NCI-H526 (cell line): ENCODE data around the gene GAPDHS.

ENCODE experiments used
- DNase-seq, 2 experiments: peaks; one replicate each; lab custom pipeline; 2025; lab: John Stamatoyannopoulos, UW

Gene GAPDHS

DNA sequence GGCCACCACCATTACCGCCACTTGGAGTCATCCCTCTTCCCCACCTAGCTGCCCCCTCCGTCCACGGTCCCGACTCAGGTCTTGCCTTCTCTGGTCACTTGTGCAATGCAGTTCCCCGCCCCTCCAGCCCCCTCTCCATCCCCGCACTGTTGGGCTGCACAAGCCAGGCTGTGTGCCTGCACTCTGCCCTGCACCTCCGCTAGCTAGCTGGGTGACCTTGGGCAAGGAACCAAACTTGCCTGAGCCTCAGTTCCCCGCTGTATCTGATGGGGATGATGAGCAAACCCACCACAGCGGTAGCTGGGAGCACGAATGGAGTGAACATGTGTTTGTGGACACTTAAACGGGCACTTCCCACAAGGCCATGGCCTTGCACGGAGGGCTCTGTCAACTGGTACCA lies 6.6 kb downstream of the GAPDHS start:
- DNase-seq, result no peak

DNA sequence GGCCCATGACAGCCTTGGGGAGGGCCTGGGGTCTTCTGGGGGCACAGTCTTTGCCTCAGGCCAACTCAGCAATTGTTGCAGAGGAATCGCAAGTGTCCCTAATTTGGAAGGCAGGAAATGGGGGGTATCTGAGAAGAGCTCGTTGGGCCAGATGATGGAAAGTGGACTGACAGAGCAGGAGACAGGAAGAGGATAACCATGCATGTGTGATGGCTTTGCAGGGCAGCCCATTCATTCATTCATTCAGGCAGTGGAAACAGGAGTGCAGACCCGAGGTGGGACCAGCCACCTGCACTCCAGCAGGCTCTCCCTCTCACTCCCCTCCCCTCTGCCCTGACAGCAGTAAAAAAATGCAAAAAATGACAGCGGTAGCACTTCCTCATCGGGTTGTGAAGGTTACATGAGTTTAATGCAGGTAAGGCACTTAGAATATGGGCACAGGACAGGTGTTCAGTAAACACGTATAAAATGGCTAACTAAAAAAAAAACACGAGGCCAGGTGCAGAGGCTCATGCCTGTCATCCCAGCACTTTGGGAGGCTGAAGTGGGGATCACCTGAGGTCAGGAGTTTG lies 7.2 kb downstream of the GAPDHS start:
- DNase-seq, result no peak

DNA sequence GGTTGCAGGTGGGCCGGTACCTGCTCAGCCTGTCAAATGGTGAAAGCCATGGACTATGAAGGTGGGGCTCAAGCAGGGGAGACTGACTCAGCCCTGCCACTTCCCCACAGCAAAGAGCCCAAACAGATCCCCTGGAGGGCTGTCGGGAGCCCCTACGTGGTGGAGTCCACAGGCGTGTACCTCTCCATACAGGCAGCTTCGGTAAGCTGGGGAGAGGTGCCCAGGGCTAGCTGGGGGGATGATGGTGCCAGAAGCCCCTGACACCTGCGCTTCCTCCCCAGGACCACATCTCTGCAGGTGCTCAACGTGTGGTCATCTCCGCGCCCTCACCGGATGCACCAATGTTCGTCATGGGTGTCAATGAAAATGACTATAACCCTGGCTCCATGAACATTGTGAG lies 9.0 kb downstream of the GAPDHS start:
- no peak for DNase-seq

DNA sequence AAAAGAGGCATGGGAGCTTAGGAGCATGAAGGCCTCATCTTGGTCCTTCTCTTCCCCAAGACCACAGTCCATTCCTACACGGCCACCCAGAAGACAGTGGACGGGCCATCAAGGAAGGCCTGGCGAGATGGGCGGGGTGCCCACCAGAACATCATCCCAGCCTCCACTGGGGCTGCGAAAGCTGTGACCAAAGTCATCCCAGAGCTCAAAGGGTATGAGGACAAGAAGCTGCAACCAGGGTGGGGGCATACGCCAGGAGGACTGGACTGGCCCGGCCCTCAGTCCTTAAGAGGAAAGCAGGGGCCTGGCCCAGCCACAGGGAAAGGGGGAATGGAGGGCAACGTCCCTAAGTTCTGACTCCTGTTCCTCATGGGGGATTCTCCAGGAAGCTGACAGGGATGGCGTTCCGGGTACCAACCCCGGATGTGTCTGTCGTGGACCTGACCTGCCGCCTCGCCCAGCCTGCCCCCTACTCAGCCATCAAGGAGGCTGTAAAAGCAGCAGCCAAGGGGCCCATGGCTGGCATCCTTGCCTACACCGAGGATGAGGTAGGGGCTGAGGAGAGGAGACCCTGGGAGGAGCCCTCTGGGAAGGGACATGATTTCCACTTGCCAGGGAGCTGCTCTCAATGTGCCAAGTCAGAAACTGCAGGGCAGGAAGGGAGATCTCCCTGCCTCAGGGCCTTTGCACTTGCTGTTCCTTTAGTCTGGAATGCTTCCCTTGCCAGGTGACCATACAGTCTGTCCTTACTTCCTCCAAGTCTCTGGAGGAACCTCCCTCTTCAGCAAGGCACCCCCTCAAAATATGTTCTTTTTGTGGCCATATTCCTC lies 10.2 kb downstream of the GAPDHS start:
- no peak for DNase-seq

DNA sequence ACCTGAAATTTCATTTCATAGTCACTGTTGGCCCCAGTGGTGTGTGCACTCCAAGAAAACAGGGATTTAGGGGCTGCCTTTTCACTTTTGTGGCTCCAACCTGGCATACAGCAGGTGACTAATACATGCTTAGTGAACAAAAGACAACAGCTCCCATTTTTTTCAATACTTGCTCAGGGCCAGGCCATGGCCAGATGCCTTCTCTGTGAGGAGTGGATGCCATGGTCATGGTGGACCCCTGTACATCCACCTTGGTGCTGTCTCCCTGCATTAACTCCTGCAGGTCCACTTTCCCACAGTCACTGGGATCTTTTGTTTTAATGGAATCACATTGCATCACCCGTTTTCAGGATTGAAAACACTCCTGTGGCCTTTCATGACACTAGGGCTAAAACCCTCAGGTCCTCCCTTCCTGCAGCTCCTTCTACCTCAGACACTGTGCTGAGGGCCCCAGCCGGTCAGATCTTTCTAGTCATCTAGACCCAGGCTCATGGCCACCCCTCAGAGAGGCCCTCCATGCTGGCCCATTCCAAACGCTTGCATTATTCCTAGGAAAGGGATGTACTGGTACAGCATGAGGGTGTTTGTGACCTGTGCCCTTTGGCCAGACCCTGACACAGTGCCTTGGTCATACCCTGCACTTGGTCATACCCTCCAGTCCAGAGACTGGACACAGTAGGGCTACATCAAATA lies 11.0 kb downstream of the GAPDHS start:
- DNase-seq, result no peak

DNA sequence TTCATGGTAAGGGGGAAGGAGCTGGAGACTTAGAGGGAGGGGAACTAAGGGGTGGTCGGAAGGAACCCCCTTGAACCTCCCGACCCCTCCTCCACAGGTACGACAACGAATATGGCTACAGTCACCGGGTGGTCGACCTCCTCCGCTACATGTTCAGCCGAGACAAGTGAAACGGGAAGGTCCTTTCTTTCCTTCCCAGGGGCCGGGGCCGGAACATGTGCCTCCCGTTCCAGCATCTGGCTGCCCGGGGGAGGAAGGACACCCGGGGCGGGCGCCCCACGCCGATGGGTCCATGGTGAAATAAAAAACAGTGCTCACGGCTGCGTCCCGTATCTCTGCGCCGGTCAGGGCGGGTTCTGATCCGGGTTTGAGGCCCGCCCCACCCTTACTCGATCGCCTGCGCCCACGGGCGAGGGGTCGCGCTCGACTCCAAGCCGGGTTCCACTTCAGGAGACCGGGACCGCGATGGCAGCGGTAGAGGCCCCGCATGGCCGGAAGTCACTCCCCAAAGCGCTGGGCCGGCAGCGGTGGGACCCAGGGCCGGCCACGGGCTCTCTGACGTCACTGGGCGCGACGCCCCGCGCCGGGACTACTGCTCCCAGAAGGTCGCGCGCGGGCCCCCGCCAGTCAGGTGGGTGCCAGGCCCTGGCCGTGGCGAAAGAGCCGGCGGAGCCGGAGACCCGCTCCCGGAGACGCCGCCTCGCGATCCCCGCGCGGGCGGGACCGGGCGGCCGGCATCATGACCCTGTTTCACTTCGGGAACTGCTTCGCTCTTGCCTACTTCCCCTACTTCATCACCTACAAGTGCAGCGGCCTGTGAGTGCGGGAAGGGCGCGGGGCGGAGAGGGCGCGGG lies 12.0 kb downstream of the GAPDHS start, which contains the start of gene TMEM147:
TMEM147 (plus strand) TSS at position 626 of the 854 bp plus-strand sequence; CDS start at position 740, 114 bp downstream.
- DNase-seq, result peak; percentile 61 to 98

DNA sequence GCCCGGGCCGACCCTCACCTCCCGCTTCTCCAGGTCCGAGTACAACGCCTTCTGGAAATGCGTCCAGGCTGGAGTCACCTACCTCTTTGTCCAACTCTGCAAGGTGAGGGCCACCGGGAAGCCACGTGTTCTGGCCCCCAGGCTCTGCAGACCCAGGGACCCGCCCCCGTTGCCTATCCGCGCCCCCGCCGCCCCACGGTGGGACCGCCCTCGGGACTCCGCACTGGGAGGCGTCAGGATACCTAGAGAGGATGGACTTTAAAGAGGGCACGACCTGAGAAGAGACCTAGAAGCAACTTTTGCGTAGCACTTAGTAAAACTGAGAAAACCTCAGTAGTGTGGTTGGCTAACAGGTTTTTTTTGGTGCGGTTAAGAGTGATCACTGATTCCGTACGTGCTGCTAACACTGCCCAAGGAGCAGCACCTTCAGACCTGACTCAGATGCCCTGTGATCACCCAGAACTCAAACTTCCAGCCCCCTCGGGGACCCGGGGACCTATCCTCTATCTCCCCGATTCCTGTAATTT lies 12.7 kb downstream of the GAPDHS start:
- peak in 1 of 2 experiments; percentile 69 for DNase-seq

DNA sequence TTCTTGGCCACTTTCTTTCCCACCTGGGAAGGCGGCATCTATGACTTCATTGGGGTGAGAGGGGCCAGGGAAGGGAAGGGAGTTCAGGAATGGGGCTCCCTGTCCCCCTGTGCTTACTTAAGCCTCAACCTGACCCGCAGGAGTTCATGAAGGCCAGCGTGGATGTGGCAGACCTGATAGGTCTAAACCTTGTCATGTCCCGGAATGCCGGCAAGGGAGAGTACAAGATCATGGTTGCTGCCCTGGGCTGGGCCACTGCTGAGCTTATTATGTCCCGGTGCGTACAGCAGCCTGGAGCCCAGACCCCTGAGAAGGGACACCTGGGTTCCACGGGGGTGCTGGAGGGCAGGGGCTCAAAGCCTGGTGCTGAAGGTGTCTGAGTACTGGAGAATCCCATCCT lies 13.3 kb downstream of the GAPDHS start:
- no peak for DNase-seq

DNA sequence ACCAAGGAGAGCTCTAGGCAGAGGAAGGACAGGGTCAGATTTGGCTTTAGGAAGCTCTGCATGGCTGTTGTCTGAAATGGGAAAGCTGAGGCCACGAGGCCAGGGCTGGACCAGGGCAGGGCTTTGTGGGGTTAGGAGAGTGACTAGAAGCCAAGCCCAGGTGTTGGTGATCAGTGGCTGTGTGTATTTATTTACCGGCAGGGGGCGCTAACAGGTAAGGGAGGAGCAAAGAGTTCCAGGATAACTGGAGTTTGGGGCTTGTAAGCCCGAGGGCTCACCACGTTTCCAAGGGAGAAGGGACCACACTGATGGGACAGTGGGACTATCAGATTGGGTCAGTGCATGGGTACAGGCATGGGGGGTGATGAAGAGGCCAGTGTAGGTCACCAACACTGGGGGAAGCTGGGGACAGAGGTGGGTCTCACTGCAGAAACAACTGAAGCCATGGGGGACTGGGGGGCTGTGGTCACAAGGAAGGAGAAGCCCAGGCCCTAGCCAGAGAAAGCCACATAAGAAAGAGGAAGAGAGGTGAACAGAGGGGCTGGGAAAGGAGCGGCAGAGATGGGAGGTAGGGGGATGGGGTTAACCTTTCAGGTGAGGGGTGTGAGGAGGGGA lies 16.0 kb downstream of the GAPDHS start:
- peak; percentile 74 to 90 for DNase-seq

DNA sequence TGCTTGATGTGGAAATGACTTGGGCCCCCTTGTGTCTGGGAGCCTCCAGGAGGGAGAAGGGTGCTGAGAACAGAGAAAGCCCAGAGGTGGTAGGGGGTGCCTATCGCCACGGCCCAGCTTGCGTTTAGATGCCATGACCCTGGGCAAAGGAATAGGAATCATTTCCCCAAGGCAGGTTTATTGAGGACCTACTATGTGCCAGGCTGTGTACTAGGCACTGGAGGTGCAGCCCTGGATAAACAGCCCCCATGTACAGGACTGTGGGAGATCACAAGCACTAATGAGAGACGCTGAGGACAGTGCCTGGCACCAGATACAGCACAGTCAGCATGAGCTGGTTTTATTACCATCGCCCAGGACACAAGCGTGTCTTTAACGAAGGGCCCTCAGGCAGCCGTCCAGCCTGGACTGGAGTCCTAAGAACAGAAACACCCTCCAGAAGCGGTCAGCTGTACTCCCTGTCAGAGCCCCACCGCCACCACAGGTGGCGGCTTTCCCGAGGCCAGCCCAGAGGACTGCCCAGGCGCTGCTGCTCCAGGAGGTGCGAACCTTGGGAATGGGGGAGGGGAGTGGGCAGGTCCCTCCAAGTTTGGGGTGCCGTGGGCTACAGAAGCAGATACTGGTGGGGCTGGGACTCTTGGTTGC lies 16.7 kb downstream of the GAPDHS start:
- DNase-seq, result no peak

DNA sequence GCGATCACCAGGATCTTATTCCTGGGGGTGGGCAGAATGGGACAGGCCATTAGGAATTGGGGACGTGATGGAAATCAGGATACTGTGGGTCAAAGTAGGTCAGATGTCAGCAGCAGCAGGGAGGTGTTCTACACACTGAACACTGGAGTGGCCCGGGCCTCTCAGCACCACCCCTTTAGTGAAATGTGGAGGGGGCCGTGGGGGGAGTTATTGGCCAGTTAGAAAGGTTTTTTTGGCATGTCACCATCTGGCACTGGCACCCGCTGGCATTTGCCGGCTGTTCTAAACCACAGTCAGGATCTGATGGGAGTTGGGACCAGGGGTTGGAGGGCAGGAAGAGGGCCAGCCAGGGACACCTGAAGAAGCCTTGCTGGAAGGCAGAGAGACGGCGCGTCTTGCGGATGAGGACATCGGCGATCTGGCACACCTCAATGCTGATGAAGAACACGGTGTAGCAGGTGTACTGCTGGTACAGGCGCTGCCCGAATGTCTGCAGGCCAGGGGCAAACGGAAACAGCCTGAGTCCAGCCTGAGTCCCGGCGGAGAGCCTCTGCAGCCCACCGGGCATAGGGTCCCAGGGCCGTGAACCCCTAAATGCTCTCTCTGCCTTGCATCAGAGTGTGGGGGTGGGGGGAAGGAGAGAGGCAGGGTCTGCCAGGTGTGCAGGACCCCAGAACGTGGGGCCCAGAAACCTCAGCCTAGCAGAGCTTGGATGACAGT lies 18.0 kb downstream of the GAPDHS start:
- no peak for DNase-seq

DNA sequence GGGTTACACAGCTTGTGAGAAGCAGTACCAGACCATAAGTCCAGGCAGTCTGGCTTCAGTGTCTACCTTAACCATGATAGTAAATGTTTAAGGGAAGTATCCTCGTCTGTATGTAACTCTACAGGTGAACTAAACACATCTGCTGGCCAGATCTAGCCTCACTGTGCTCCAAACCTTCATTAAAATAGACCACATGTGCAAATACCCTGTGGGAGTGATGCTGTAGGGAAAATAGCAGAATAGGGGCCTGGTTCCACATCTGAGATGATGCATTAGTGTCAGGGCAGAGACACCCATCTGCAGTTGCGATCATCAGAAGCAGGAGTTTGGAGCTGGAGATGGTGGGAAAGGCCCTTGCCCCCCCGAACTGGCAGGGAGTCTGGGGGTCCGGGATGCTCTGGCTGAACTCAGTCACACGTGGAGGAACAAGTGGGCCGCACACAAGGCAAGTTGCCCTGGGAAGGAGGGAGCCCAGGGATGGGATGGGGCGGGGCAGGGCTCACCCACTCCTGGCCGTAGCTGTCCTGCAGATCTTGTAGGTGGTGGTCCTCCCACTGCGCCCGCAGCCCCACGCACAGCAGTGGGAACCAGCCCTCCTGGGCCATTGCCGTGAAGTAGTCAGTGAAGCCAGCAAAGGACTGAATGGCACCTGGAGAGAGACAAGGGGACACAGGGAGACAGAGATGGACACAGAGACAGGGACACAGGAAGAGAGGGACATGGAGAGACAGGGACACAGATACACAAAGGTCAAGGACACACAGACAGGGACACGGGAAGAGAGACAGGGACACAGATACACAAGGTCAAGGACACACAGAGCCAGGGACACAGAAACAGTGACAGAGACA lies 19.5 kb downstream of the GAPDHS start:
- no peak for DNase-seq

DNA sequence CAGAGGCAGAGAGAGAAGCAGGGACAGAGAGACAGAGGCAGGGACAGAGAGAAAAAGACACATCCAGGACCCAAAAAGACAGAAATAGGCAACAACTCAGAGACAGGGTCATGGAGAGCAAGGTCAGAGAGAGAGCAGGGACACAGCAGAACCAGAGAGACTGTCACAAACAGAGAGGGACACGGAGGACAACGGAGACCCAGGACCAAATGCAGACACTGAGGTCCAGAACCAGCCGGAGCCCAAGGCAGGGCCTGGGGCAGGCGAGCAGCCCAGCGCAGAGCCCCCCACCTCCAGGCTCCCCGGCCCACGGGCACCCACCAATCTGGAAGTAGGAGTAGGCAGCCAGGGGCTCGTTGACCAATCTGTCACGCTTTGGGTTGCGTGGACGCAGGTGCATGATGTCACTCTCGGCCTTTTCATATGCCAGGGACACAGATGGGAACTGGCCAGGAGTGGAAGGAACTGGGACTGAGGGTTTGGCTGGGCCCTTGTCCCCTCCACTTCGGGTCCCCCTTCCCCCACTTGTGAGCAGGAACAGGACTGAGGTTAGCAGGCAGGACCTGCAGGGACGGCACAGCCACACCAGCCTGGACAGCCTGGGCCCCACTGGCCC lies 20.2 kb downstream of the GAPDHS start:
- no peak for DNase-seq

DNA sequence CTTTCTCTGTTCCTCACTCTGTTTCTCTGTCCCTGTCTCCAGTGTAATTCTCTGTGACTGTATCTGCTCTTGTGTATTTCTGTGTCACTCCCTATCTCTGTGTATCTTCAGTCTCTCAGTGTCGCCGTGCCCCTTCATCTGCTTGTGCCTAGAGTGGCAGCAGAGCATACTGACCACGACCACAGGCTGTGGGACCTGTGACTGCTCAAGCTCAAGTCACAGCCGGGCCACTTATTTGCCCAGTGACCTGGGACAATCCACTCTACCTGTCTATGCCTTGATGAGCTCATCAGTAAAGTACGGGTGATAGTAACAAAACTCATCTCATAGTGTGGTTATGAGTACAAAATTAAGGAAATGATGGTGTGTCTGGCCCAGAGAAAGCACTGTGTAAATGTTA lies 20.8 kb downstream of the GAPDHS start:
- DNase-seq, result no peak

DNA sequence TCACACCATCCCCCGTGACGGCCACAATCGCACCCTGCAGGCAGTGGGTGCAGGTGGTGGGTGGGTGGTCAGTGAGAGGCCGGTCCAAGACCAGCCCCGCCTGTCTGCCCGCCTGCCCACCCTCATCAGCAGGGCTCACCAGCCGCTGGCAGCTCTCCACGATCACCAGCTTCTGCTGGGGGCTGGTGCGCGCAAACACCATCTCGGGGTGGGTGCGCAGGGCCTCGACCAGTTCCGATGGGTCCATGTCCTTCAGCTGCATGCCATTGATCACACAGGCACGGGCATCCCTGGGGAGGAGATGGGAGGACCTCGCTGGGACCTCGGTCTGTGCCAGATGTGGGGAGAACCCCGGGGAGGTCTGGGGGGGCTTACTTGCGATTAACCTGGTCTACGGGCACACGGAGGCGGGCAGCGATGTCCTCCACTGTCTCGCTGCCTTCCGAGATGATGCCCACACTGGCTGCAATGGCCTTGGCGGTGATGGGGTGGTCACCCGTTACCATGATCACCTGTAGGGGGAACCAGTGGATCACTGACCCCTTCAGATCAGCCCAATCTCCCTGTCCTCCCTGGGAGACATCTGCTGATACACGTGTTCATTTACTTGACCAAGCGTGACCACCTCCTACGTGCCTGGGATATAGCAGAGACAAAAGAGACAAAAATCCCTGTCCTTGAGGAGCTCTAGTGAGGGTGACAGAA lies 22.2 kb downstream of the GAPDHS start:
- DNase-seq, result peak; percentile 65 to 83

DNA sequence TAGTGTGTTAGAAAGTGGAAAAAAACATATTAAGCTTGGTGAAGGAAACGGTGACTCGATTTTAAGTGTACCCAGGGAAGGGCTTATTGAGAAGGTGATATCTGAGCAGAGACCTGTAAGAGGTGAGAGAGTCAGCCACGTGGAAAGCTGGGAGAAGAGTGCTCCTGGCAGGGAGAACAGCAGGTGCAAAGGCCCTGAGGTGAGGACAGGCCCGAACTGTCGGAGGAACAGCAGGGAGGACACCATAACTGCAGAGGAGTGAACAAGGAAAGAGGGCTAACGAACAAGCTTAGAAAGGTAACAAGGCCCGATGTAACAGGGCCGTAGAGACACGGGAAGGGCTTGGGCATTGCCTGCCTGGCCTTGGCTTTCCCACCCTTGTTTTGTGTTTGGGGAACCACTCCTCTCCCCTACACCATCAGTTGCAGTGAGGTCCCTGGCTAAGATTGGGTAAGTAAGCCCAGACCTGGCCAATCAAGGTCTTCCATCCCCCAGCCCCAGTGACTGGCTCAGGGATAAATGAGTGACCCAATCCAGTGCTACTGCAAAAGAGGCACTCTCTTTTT lies 22.9 kb downstream of the GAPDHS start:
- DNase-seq, result no peak

DNA sequence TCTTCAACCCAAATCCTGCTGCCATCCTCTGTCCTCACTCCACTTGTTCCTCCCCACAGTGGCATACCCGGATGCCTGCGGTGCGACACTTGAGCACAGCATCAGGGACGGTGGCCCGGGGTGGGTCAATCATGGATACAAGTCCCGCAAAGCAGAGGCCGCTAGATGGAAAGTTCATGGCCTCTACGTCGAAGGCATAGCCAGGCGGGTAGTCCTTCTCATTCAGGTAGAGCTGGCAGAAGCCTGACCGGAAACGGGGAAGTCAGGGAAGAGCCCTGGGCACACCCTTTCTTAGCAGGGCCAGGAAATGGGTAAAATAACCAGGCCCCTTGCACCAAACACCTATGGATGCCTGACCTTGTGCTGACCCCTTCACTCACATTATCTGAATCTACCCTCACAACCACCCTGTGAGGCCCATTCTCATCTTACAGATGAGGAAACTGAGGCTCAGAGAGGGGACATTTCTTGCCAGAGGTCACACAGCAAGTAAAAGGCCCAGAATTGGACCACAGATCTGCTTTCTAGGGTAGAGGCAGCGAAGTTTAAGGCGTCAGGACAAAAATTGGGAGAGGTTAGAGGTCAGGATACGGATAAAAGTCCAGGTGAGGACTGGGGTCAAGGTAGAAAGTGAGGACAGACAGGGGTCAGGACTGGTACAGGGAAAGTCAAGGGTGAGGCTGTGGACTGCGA lies 23.7 kb downstream of the GAPDHS start:
- DNase-seq, result no peak
